NT2/D1 (cell line): Measurements from ENCODE around the gene GLI1.
A peak's percentile ranks its signal among the peaks of the same experiment; 100 is the strongest.

ENCODE experiments used
- DNase-seq: peaks from one replicate; pipeline ENCODE4 v3.0.0-alpha.2; 2011; ENCODE audit warnings: low read depth, low spot score
- H3K27me3 ChIP-seq: 2 replicates; pipeline ENCODE4 v1.6.0; 2011; ENCODE audit warnings: mild to moderate bottlenecking; ENCODE audit not compliant: insufficient read length, insufficient read depth
- H3K36me3 ChIP-seq: 2 replicates; pipeline ENCODE4 v1.6.1; 2011; ENCODE audit warnings: mild to moderate bottlenecking, low read length, mixed read lengths; ENCODE audit not compliant: insufficient read depth, insufficient read length
- H3K4me1 ChIP-seq: 2 replicates; pipeline ENCODE4 v1.5.1; 2011; ENCODE audit not compliant: insufficient read depth, insufficient read length
- H3K4me3 ChIP-seq: 2 replicates; pipeline ENCODE4 v1.5.1; 2011; ENCODE audit warnings: low read depth; ENCODE audit not compliant: insufficient read length
- H3K9ac ChIP-seq: 2 replicates; pipeline ENCODE4 v1.6.0; 2011; ENCODE audit warnings: low read depth; ENCODE audit not compliant: insufficient read length
- H3K9me3 ChIP-seq: 2 replicates; pipeline ENCODE4 v1.5.1; 2011; ENCODE audit warnings: mild to moderate bottlenecking, low read length; ENCODE audit not compliant: insufficient read depth
- SUZ12 ChIP-seq: IDR thresholded peaks from 2 replicates; pipeline ENCODE4 v1.6.1; 2011; ENCODE audit not compliant: insufficient read length, insufficient read depth; ENCODE audit errors: extremely low read depth
- YY1 ChIP-seq: IDR thresholded peaks from 2 replicates; pipeline ENCODE4 v1.6.1; 2011; ENCODE audit not compliant: insufficient read length, insufficient read depth
- ZNF274 ChIP-seq: IDR thresholded peaks from 2 replicates; pipeline ENCODE4 v1.6.1; 2011; ENCODE audit warnings: mild to moderate bottlenecking, low read depth, low read length

Gene GLI1

GRCh38 chr12:57428965-57429364, 30.6 kb upstream of the GLI1 start:
- TF ChIP-seq YY1 (no peak), SUZ12 (no peak)
- Histone ChIP-seq H3K4me3 (no peak overlapping the region), H3K4me1 (peaks cover 3% of the 10 kb centered on the region), H3K36me3 (peaks cover 4% of the 10 kb centered on the region), H3K27me3 (no peaks in the 10 kb centered on the region), H3K9me3 (no peaks in the 10 kb centered on the region), H3K9ac (no peak overlapping the region)
- no peak for DNase-seq

- TF ChIP-seq ZNF274: no peak
- no peak for TF ChIP-seq YY1
- TF ChIP-seq SUZ12: no peak
- Histone ChIP-seq H3K36me3 (peaks cover 4% of the 10 kb centered on the region), H3K4me3 (peak overlapping the region; percentile 68), H3K27me3 (no peaks in the 10 kb centered on the region), H3K4me1 (peaks cover 6% of the 10 kb centered on the region), H3K9ac (peak overlapping the region; percentile 79), H3K9me3 (no peaks in the 10 kb centered on the region)
- DNase-seq: no peak
These were observed 30.0 kb upstream of the GLI1 start for GRCh38 chr12:57429473-57430111.

- Histone ChIP-seq H3K9ac (peak overlapping the region; percentile 79), H3K4me1 (peaks cover 9% of the 10 kb centered on the region), H3K36me3 (peaks cover 3% of the 10 kb centered on the region), H3K9me3 (no peaks in the 10 kb centered on the region), H3K27me3 (no peaks in the 10 kb centered on the region), H3K4me3 (peak overlapping the region; percentile 68)
- no peak for DNase-seq
- TF ChIP-seq YY1 (no peak), ZNF274 (no peak), SUZ12 (no peak)
These were observed 29.3 kb upstream of the GLI1 start for GRCh38 chr12:57430112-57430930.

GRCh38 chr12:57430931-57431566, 28.5 kb upstream of the GLI1 start, which contains the start of gene R3HDM2:
Gene R3HDM2 (minus strand): TSS chr12:57431043. CDS start chr12:57310428, 120,615 bp downstream.
- H3K36me3 ChIP-seq: no peaks in the 10 kb centered on the region
- DNase-seq: peak; percentile 90
- H3K9me3 ChIP-seq: no peaks in the 10 kb centered on the region
- peaks cover 9% of the 10 kb centered on the region for H3K4me1 ChIP-seq
- peak within 1 kb of the TSS; percentile 79 for H3K9ac ChIP-seq
- peak within 1 kb of the TSS; percentile 68 for H3K4me3 ChIP-seq
- TF ChIP-seq ZNF274: no peak
- TF ChIP-seq YY1: no peak
- TF ChIP-seq SUZ12: no peak
- no peaks in the 10 kb centered on the region for H3K27me3 ChIP-seq

- Histone ChIP-seq H3K4me1 (peaks cover 9% of the 10 kb centered on the region), H3K9me3 (no peaks in the 10 kb centered on the region), H3K36me3 (no peaks in the 10 kb centered on the region), H3K9ac (peak overlapping the region; percentile 72), H3K27me3 (no peaks in the 10 kb centered on the region), H3K4me3 (peak overlapping the region; percentile 22)
- no peak for DNase-seq
- TF ChIP-seq YY1 (no peak), ZNF274 (no peak), SUZ12 (no peak)
These were observed 27.9 kb upstream of the GLI1 start for GRCh38 chr12:57431654-57432188.

- peaks cover 7% of the 10 kb centered on the region for H3K4me1 ChIP-seq
- H3K9me3 ChIP-seq: no peaks in the 10 kb centered on the region
- no peaks in the 10 kb centered on the region for H3K36me3 ChIP-seq
- no peak overlapping the region for H3K9ac ChIP-seq
- H3K4me3 ChIP-seq: no peak overlapping the region
- H3K27me3 ChIP-seq: no peaks in the 10 kb centered on the region
- DNase-seq: no peak
- no peak for TF ChIP-seq SUZ12
- no peak for TF ChIP-seq ZNF274
These were observed 26.2 kb upstream of the GLI1 start for GRCh38 chr12:57433370-57433769.

GRCh38 chr12:57434517-57435223, 24.9 kb upstream of the GLI1 start, which contains the start of gene INHBC:
Gene INHBC (plus strand): TSS chr12:57434784. CDS start chr12:57434887, 103 bp downstream.
- Histone ChIP-seq H3K27me3 (no peaks in the 10 kb centered on the region), H3K9ac (peak within 1 kb of the TSS; percentile 6), H3K9me3 (no peaks in the 10 kb centered on the region), H3K4me3 (no peak within 1 kb of the TSS), H3K36me3 (no peaks in the 10 kb centered on the region), H3K4me1 (peaks cover 6% of the 10 kb centered on the region)
- TF ChIP-seq YY1: no peak
- no peak for TF ChIP-seq SUZ12
- TF ChIP-seq ZNF274: no peak
- DNase-seq: no peak
